CD4-positive, alpha-beta T cell treated with Interferon gamma for 1 hour (primary cell): ENCODE data around the gene SNX30.

Source experiments
- DNase-seq: peaks from one replicate; pipeline ENCODE4 v3.0.0-alpha.2; 2020

SNX30 gene

GRCh38 chr9:112753725-112754124 lies 3.2 kb downstream of the SNX30 start:
- DNase-seq, result no peak

GRCh38 chr9:112754578-112754977 lies 4.0 kb downstream of the SNX30 start:
- DNase-seq, result no peak

GRCh38 chr9:112755016-112755427 lies 4.5 kb downstream of the SNX30 start:
- no peak for DNase-seq

GRCh38 chr9:112755675-112756074 lies 5.1 kb downstream of the SNX30 start:
- DNase-seq, result no peak

- no peak for DNase-seq
These were observed 6.8 kb downstream of the SNX30 start for GRCh38 chr9:112757282-112757883.

GRCh38 chr9:112757940-112758339 lies 7.4 kb downstream of the SNX30 start:
- no peak for DNase-seq

GRCh38 chr9:112760821-112761220 lies 10.3 kb downstream of the SNX30 start:
- no peak for DNase-seq

- DNase-seq, result no peak
These were observed 11.5 kb downstream of the SNX30 start for GRCh38 chr9:112761912-112762655.

GRCh38 chr9:112762726-112763518 lies 12.4 kb downstream of the SNX30 start:
- no peak for DNase-seq

- DNase-seq, result no peak
These were observed 13.8 kb downstream of the SNX30 start for GRCh38 chr9:112764344-112764743.

GRCh38 chr9:112764837-112765236 lies 14.3 kb downstream of the SNX30 start:
- no peak for DNase-seq

DNA sequence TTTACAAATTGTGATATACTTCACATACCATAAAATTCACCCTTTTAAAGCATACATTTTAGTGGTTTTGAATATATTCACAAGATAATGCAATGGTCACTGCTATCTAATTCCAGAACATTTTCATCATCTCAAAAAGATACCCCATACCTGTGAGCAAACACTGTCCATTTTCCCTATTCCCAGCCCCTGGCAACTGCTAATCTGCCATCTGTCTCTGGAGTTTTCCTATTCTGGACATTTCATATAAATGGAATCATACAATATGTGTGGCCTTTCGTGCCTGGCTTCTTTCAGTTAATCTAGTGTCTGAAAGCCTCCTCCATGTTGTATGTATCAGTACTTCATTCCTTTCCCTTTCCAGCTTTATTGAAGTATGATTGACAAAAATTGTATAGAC lies 14.7 kb downstream of the SNX30 start:
- DNase-seq, result no peak

DNA sequence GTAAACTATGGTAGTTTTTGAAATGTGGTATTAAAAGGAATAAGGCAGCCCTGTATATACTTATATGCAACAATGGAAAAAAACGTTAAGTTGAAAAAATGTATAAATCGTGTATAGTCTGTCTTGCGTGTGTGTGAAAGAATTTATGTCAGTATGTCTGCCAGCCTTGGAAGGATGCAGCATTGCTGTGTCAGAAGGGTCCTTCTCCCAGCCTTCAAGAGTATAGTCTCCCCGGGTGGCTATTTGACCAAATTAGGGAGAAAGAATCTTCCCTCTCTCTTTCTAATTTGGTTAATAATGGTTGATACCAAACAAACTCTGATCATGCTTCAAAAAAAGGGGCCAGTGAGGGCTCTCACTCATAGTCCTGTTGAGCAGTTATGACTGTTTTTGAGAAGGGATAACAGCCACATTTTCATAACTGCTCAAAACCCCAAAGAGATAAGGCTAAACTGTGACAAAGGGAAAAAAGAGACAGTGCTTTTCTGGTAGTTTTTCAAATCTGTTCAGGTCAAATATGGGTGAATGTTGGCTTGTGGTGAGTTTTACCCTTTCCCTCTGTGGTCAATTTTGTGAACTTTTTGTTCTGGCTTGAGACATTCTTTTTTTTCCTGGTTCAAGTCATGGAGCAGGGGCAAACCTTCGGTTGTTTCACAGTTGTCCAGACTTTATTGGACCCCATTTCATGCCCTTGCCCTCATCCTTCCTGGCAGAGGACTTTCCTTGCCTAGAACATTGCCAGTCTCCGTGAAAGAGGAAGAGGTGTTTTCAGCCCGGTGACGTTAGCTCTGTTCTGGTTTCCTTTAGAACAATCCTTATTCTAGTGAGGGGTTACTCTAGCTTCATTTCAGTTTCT lies 21.0 kb downstream of the SNX30 start:
- DNase-seq, result no peak

DNA sequence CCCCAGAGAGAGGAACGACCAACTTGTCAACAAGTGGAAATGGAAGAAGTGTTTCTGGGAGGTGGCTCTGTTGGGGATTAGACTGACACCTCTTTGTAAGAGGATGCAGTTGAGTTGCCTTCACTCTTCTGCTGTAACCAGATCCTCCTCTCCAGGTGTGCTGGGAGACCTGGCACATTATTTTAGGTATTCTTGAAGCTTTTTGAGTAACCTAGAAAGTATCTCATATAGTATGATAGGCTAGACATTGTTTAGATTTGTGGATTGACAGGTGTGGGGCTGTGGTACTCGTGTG lies 21.6 kb downstream of the SNX30 start:
- DNase-seq, result no peak

DNA sequence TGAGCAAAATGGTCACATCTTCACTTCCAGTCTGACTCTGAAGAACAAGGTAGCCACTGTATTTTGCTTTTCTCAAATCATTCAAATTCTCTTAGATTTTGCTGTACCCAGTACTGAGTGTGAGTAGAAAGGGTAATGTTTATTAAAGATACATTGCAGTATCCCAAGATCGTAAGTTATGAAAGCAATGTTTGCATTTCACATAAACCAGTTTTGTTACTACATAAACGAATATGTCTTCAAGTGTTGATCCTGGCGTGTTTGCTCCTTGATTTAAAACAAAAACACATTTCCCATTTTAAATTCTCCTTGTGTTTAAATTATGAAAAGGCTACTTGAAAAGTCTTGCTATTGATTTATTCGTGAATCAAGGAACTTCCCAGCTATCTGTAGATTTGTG lies 22.0 kb downstream of the SNX30 start:
- no peak for DNase-seq

GRCh38 chr9:112774006-112774996 lies 23.7 kb downstream of the SNX30 start:
- no peak for DNase-seq

DNA sequence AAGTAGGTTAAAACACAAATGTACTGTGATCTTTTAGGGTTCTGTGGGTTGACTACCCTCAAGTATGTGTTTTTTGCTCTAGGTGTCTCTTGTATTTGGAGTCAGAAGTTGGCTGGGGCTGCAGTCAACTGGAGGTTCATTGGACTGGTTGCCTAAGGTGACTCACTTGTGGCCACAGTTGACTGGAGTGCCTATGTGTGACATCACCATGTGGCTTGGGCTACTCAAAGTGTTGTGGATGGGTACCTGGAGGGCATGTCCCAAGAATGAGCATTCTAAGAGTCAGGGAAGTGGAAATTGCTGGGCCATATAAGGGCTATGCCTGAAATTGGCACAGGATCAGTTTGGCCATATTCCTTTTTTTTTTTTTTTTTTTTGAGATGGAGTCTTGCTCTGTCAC lies 27.4 kb downstream of the SNX30 start:
- DNase-seq, result no peak

DNA sequence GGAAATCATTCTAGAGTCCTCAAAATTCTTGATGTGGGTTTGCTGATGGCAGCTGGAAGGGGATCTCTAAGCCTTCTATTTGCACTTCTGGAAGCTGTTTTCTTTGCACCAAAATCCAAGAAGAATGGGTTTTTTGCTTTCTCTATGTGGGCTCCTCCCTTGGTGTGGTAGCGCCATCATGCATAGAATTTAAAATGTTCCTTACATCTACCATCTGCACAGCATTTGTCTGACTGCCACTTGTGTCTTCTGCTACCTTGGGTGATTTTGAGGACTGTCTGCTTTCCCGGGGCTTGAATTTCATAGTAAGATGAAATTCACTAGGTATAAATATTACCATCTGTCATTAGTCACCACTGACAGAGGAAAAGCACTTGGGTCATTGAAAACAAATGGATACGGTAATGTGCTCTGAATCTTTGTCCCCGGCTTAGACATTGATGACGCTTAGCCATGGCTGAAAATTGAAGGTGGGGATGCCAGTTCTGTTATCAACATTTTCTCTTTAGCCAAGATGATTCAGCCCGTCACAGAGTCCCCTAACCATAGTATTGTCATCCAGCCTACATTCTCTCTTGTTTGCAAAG lies 30.0 kb downstream of the SNX30 start:
- no peak for DNase-seq

GRCh38 chr9:112782218-112782617 lies 31.7 kb downstream of the SNX30 start:
- no peak for DNase-seq

DNA sequence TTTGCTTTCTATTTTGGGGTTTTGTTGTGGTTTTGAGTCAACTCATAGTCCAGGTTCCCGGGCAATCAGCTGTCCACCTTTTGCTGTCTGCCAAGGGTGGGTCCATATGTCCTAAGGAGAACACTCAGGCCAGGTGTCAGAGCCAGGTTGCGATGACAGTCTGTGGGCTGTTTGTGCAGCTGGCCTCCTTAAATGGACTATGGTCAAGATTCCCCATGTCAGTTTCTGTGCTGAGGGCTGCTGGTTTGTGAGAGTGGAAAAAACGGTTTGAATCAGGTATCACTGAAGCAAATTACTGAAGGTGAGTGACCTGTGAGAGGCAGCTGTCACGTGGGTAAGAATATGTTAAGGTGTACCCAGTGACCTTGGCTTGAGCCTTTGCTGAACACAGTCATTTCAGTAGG lies 33.0 kb downstream of the SNX30 start:
- no peak for DNase-seq

- no peak for DNase-seq
These were observed 33.6 kb downstream of the SNX30 start for GRCh38 chr9:112784020-112784785.
